ENCODE data around the gene PLXNA2. TPM values are rescaled to one million over a fixed set of nuclear protein-coding genes. Genes with fewer than 3 reads are reported as not detected.
A peak's percentile ranks its signal among the peaks of the same experiment; 100 is the strongest.

PLXNA2 gene
- total RNA-seq, 1 donor from 2014 or later: 28.2 TPM

DNA sequence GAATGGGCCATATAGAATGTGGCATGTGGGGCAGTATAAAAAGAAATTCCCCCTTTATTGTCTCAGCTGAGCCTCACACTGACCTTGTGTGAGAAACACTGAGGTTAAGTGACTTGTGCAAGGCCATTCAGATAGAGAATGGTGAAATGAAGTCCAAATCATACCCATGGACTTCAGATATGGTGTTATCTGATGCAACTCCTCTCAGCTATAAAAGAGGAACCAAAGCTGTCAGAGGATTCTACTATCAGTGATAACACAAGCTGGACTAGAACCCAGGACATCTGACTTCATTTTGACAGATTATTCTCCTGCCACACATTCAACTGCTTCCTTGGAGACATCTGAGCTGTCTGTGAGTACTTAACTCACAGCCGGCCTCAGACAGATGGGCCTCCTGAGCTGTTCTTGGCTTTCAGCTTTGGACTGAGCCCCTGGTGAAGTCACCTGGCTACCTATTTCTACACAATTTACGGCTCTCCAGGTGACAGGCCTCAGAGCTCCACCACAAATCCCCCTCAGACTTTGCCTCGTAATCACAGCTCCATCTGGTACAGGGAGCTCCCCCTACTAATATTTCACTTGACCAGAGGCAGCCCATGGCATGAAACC lies 104.6 kb downstream of the PLXNA2 start:
- DNase-seq (ENCODE audit: low spot score) (no peak), ATAC-seq (no peak)
- intact Hi-C loops (cut with DNase I): no loop called here

DNA sequence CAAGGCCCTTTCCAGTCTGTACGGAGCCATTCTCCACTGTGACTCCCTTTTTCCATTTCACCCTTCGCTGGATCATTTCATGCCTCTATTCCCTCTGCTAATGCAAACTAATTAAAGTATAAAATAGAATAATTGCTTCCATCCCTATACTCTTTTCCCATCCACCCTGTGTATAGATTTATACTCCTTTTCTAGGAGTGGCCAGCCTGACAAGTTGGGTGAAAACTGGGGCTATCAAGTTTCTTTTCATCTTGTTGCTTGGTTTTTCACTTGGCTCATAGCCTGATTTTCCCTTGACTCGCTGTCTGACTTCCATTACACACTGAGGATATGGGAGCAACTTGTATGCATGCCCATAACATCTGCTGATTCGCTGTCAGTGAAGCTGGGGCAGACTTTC lies 107.0 kb downstream of the PLXNA2 start:
- intact Hi-C loops (cut with DNase I): no loop called here
- DNase-seq (ENCODE audit: low spot score): no peak
- no peak for ATAC-seq

GRCh38 chr1:208136459-208137182 lies 107.6 kb downstream of the PLXNA2 start:
- DNase-seq (ENCODE audit: low spot score): no peak
- intact Hi-C loops (cut with DNase I): no loop called here
- no peak for ATAC-seq

DNA sequence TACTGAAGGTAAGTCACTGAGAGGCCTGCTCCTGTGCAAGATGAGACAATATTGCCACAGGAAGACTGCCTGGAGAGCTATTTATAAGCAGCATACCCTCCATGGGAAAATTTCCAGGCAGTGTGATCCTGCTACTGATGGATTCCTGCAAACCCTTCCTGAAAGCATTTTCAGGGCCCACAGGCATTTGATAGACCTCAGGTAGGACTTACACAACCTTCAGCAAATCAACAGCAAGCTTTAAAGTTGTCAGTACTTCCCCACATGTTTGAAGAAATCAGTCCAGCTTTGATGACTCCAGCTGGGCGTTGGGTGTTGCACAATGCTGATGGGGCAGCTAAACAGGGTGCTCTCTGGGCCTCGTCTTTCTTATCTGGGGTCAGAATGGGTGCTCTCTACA lies 108.8 kb downstream of the PLXNA2 start:
- no peak for DNase-seq (ENCODE audit: low spot score)
- intact Hi-C loops (cut with DNase I): no loop called here
- no peak for ATAC-seq

GRCh38 chr1:208134491-208134890 lies 109.7 kb downstream of the PLXNA2 start:
- no peak for ATAC-seq
- no peak for DNase-seq (ENCODE audit: low spot score)
- intact Hi-C loops (cut with DNase I): no loop called here

GRCh38 chr1:208133355-208133754 lies 110.8 kb downstream of the PLXNA2 start:
- no peak for ATAC-seq
- intact Hi-C loops (cut with DNase I): no loop called here
- no peak for DNase-seq (ENCODE audit: low spot score)

GRCh38 chr1:208132287-208132882 lies 111.8 kb downstream of the PLXNA2 start:
- intact Hi-C loops (cut with DNase I): no loop called here
- DNase-seq (ENCODE audit: low spot score) (peak; percentile 86), ATAC-seq (peak; percentile 94)

DNA sequence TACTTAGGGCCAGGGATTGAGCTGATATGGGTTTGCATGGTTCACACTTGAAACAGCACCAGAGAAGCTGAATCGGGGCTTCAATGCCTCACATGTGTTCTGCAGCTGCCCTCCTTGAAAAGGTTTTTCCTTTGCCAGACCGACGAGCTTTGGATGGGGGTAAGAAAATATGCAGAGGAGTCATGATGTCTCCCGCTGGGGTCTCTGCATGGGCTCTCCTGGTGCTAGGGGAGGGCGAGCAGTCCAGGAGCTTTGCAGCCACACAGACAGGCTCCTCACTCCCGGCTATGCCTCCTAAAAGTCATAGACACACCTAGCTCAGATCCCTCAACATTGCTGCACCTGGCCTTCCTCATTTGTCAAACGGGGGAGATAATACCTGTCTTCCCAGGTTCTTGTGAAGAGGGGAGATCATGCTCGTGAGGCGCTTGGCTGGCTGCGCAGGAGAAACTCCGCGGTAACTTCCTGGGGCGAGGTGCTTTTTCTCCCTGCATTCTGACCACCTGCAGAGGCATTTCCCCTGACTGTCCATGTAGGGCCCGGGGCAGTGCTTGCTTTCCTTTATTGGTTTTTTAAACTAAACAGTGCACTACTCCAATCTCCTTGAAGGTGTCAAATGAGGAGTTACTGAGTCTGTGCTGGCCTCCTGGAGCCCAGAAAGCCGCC lies 112.4 kb downstream of the PLXNA2 start:
- intact Hi-C loops (cut with DNase I): no loop called here
- no peak for DNase-seq (ENCODE audit: low spot score)
- peak; percentile 17 for ATAC-seq

- DNase-seq (ENCODE audit: low spot score): no peak
- intact Hi-C loops (cut with DNase I): no loop called here
- no peak for ATAC-seq
Measured at GRCh38 chr1:208129487-208129886, 114.7 kb downstream of the PLXNA2 start.

GRCh38 chr1:208129060-208129459 lies 115.1 kb downstream of the PLXNA2 start:
- DNase-seq (ENCODE audit: low spot score) (no peak), ATAC-seq (no peak)
- intact Hi-C loops (cut with DNase I): no loop called here

DNA sequence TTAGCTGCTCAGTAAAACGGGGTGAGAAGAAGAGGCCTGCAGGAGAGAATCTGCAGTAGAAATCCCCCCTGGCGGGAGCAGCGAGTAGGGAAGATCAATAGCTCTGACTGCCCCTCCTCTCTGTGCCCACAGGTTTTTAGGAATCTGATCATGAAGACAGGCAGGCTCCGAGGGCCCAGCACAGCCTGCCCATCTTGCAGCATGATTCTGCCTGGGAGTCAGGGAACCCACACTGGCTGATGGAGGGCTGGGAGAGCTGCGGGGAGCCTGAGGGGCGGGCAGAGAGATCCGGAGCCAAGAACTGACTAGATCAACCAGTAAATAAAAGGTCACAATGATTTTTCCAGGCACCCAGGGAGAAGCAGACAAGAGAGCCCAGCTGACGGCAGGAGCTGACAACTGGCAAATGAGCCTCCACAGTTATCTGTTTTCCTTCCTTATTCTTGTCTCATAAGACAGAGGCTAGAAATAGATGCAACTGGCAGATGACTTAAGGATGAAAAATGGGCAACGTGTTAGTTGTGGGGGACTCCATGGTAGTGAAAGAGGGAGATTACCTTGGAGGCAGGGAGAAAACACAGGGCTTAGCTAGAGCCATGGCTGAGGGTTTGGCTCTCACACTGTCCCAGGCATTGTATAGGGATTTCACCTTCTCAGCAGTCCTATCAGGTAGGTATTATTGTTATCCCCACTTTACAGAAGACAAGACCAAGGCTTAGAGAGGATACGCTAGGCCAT lies 116.2 kb downstream of the PLXNA2 start:
- DNase-seq (ENCODE audit: low spot score) (no peak), ATAC-seq (no peak)
- intact Hi-C loops (cut with DNase I): no loop called here

- intact Hi-C loops (cut with DNase I): no loop called here
- no peak for ATAC-seq
Measured at GRCh38 chr1:208127284-208127683, 116.9 kb downstream of the PLXNA2 start.

GRCh38 chr1:208126108-208126507 lies 118.1 kb downstream of the PLXNA2 start:
- intact Hi-C loops (cut with DNase I): no loop called here
- DNase-seq (ENCODE audit: low spot score) (no peak), ATAC-seq (no peak)

More at GRCh38 chr1:208127284-208127683, 116.9 kb downstream of the PLXNA2 start:
- DNase-seq (ENCODE audit: low spot score): no peak

GRCh38 chr1:208122612-208123358 lies 121.4 kb downstream of the PLXNA2 start:
- DNase-seq (ENCODE audit: low spot score) (no peak), ATAC-seq (no peak)
- intact Hi-C loops (cut with DNase I): no loop called here

DNA sequence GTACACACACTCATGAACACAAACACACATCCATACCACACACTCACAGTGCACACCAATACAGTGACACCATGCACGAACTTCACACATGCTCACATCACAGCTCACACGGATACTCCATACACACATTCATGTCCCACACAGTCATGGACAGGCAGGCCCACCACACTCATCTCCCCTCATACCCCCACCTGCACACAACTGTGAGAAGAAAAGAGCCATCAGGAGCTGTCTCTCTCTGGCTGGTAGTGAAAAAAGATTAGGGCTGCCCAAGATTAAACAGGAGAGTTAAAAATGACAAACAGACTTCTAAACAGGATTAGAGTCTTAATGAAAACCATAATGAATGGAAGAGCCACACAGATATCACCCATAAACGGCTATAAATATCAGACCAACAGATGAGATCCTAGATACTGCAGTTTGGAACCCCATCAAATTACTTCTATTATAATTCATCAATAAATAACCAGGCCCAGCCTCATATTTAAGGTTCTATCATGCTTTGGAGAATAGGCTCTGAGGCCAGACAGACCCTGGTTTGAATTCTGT lies 122.3 kb downstream of the PLXNA2 start:
- DNase-seq (ENCODE audit: low spot score) (no peak), ATAC-seq (no peak)
- intact Hi-C loops (cut with DNase I): no loop called here

- DNase-seq (ENCODE audit: low spot score) (no peak), ATAC-seq (no peak)
- intact Hi-C loops (cut with DNase I): no loop called here
Measured at GRCh38 chr1:208120431-208120790, 123.8 kb downstream of the PLXNA2 start.

DNA sequence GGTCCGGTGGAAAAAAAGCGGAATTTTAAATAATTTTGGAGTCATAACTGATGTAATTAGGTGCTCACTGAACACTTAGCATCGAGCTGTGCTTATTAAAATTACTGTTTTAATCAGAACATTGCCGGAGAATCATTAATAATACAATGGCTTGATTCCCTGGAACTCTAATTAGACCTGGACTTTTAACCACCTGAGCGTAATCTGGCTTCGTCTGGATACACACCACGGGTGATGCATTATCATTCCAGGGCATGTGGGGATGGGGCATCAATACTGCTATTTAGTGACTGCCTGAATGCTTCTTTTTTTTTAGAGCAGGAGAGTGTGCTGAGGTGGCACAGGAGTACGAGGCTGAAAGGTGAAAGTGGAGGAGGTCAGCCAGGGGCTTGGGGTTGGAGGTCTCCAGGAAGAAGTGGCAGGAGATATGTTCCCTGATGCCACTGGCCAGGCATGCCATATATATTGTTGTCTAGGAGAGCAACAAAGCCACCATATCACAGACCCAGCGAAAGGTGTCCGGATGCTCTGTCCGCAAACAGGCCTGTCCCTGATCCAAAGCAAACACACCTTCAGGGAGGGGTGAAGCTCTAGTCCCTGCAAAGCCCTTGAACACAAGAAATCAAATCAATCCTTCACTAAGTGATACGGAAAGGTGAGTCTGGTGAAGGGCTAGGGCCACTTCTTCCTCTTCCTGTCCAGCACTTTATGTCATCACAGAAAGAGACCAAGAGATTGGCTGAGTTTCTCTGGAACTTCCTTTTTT lies 125.2 kb downstream of the PLXNA2 start:
- ATAC-seq (no peak), DNase-seq (ENCODE audit: low spot score) (no peak)
- intact Hi-C loops (cut with DNase I): no loop called here

- intact Hi-C loops (cut with DNase I): no loop called here
- ATAC-seq (no peak), DNase-seq (ENCODE audit: low spot score) (no peak)
Measured at GRCh38 chr1:208118306-208118705, 125.9 kb downstream of the PLXNA2 start.
